HepG2 (cell line): ENCODE data around the gene CDSN. TPM values are rescaled to one million over a fixed set of nuclear protein-coding genes. Genes with fewer than 3 reads are reported as not detected.

Experiments
- GABPB1 ChIP-seq: IDR thresholded peaks from 2 replicates; pipeline ENCODE4 v1.6.1; 2016; ENCODE audit warnings: mild to moderate bottlenecking, missing genetic modification reagents, moderate library complexity, missing compliant biosample characterization
- IKZF4 ChIP-seq: sonication (generic); formaldehyde crosslinking; IDR thresholded peaks from 2 replicates; pipeline ENCODE4 v1.5.1; 2020; ENCODE audit warnings: borderline replicate concordance, mild to moderate bottlenecking, low read depth, missing genetic modification reagents; ENCODE audit errors: not compliant biosample characterization
- NKX3-1 ChIP-seq: sonication (generic); formaldehyde crosslinking; IDR thresholded peaks from 2 replicates; pipeline ENCODE4 v1.5.0; 2020; ENCODE audit warnings: missing genetic modification reagents
- ZNF574 ChIP-seq: sonication (generic); formaldehyde crosslinking; IDR thresholded peaks from 2 replicates; pipeline ENCODE4 v1.4.0; 2020; ENCODE audit warnings: missing genetic modification reagents
- polyA plus RNA-seq, 8 experiments: library from polyadenylated mRNA; depleted of rRNA in 3 of 8; stranded (reverse) in 7 of 8; unstranded in 1 of 8; fragments of >200 nt; fragmentation: Illumina TruSeq in 4 of 8; extraction: Trizol in 4 of 8; gene quantifications; 2 replicates each; pipeline versions ENCODE4 v1.2.1 to v1.2.3, GENCODE V29; 2011 to 2016; ENCODE audit warnings: low read depth in 4 of 8, missing spikeins in 1 of 8, mixed read lengths in 1 of 8; ENCODE audit not compliant: insufficient read depth in 1 of 8
- total RNA-seq, 5 experiments: library from RNA; depleted of rRNA; stranded (reverse); fragments of >200 nt; fragmentation: Illumina TruSeq; extraction: Trizol; gene quantifications; 2 replicates each; pipeline ENCODE4 v1.2.3, GENCODE V29; 2016; ENCODE audit warnings: low read depth in 1 of 5
- TF ChIP-seq, protein P1 (sequence below): sonication (generic); formaldehyde crosslinking; IDR thresholded peaks from 2 replicates; pipeline ENCODE4 v1.5.0; 2020; ENCODE audit warnings: mild to moderate bottlenecking, missing genetic modification reagents, moderate library complexity
- TF ChIP-seq, protein P2 (sequence below): sonication (generic); formaldehyde crosslinking; IDR thresholded peaks from 2 replicates; pipeline ENCODE4 v1.4.0; 2020; ENCODE audit warnings: missing genetic modification reagents
- TF ChIP-seq, protein P3 (sequence below): fragments of 450-650 bp; IDR thresholded peaks from 2 replicates; pipeline ENCODE4 v1.6.1; 2017

Gene CDSN
- total and polyA plus RNA-seq, 2 of the 13 experiments (the other 11 are each of a cell fraction or from before 2014, with no cell fraction given) = not detected

- TF ChIP-seq GABPB1 (CRISPR knock-in tag) (no peak), ZNF574 (CRISPR knock-in tag) (no peak), NKX3-1 (no peak), IKZF4 (CRISPR knock-in tag) (no peak)
- TF ChIP-seq, protein P1, sequence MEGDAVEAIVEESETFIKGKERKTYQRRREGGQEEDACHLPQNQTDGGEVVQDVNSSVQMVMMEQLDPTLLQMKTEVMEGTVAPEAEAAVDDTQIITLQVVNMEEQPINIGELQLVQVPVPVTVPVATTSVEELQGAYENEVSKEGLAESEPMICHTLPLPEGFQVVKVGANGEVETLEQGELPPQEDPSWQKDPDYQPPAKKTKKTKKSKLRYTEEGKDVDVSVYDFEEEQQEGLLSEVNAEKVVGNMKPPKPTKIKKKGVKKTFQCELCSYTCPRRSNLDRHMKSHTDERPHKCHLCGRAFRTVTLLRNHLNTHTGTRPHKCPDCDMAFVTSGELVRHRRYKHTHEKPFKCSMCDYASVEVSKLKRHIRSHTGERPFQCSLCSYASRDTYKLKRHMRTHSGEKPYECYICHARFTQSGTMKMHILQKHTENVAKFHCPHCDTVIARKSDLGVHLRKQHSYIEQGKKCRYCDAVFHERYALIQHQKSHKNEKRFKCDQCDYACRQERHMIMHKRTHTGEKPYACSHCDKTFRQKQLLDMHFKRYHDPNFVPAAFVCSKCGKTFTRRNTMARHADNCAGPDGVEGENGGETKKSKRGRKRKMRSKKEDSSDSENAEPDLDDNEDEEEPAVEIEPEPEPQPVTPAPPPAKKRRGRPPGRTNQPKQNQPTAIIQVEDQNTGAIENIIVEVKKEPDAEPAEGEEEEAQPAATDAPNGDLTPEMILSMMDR (CRISPR knock-in tag) = no peak
- TF ChIP-seq, protein P2, sequence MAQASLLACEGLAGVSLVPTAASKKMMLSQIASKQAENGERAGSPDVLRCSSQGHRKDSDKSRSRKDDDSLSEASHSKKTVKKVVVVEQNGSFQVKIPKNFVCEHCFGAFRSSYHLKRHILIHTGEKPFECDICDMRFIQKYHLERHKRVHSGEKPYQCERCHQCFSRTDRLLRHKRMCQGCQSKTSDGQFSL (CRISPR knock-in tag) = no peak
- TF ChIP-seq, protein P3, sequence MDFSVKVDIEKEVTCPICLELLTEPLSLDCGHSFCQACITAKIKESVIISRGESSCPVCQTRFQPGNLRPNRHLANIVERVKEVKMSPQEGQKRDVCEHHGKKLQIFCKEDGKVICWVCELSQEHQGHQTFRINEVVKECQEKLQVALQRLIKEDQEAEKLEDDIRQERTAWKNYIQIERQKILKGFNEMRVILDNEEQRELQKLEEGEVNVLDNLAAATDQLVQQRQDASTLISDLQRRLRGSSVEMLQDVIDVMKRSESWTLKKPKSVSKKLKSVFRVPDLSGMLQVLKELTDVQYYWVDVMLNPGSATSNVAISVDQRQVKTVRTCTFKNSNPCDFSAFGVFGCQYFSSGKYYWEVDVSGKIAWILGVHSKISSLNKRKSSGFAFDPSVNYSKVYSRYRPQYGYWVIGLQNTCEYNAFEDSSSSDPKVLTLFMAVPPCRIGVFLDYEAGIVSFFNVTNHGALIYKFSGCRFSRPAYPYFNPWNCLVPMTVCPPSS = no peak
- TF ChIP-seq, all 625 proteins: peak for 0
These were observed 24.0 kb downstream of the CDSN start (continued) for GRCh38 chr6:31096215-31096614.
